HL-60 (cell line): ENCODE measurements around the gene C15orf61.
A peak's percentile ranks its signal among the peaks of the same experiment; 100 is the strongest.

Experiments used
- DNase-seq, 2 experiments: peaks; one replicate each; pipeline ENCODE4 v3.0.0-alpha.2; 2010 to 2020; ENCODE audit warnings: low read depth in 1 of 2, low spot score in 1 of 2
- H3K27ac ChIP-seq: fragments of 250-450 bp; sonication (Bioruptor Pico); replicated peaks from 2 replicates; pipeline ENCODE4 v1.5.1; 2020; ENCODE audit warnings: mild to moderate bottlenecking, moderate library complexity
- H3K27me3 ChIP-seq: fragments of 250-450 bp; sonication (Bioruptor Pico); 2 replicates; pipeline ENCODE4 v1.5.1; 2021; ENCODE audit warnings: mild to moderate bottlenecking, moderate library complexity; ENCODE audit not compliant: insufficient read depth, poor library complexity, severe bottlenecking
- H3K4me3 ChIP-seq: replicated peaks from 2 replicates; pipeline ENCODE4 v1.5.1; 2011; ENCODE audit warnings: mild to moderate bottlenecking, control low read depth, low read length; ENCODE audit not compliant: insufficient read depth
- GABPA ChIP-seq: IDR thresholded peaks from 2 replicates; pipeline ENCODE4 v1.6.1; 2012; ENCODE audit warnings: low read depth
- POLR2AphosphoS5 ChIP-seq: IDR thresholded peaks from 2 replicates; pipeline ENCODE4 v1.6.1; 2012; ENCODE audit warnings: low read depth
- SPI1 ChIP-seq: IDR thresholded peaks from 2 replicates; pipeline ENCODE4 v1.6.1; 2012; ENCODE audit warnings: low read depth, mild to moderate bottlenecking, borderline replicate concordance
- TF ChIP-seq, protein P1 (sequence below): IDR thresholded peaks from 2 replicates; pipeline ENCODE4 v1.6.1; 2012; ENCODE audit warnings: low read depth; ENCODE audit not compliant: insufficient replicate concordance
- TF ChIP-seq, protein P2 (sequence below): IDR thresholded peaks from one replicate; pipeline ENCODE4 v1.5.1; 2011; ENCODE audit warnings: low read length, control low read depth, inconsistent platforms; ENCODE audit not compliant: insufficient read depth

C15orf61 gene

DNA sequence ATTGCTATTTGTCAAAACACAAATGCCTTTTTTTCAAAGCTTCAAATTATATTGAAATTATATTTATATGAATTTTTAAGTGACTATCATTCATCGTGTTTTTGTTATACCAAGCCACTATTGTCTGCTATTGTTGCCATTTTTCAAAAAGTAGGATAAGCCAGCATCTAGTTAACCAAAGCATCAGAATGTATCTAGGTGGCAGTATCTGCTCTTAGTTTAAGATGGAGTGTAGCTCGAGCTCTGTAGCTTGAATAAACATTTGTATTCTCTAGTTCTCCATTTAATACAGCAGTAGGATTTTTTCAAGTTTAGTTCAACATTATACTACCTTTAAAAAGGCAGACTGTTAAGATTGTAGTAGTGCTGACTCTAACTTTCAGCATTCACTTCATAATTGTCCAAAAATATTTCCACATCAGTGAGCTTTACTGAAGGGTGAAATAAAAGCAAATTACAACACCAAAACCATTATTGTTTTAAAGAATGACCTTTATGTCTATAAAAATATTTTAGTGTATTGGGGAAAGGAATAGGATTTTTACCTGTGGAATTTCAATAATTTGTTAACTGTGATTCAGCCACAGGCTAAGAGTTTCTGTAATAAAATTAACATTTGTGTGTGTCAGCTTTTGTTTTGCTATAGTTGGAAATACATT, 19.6 kb upstream of the C15orf61 start:
- H3K27me3 ChIP-seq, result no peaks in the 10 kb centered on the region
- H3K27ac ChIP-seq, result no peak overlapping the region
- TF ChIP-seq, protein P1, sequence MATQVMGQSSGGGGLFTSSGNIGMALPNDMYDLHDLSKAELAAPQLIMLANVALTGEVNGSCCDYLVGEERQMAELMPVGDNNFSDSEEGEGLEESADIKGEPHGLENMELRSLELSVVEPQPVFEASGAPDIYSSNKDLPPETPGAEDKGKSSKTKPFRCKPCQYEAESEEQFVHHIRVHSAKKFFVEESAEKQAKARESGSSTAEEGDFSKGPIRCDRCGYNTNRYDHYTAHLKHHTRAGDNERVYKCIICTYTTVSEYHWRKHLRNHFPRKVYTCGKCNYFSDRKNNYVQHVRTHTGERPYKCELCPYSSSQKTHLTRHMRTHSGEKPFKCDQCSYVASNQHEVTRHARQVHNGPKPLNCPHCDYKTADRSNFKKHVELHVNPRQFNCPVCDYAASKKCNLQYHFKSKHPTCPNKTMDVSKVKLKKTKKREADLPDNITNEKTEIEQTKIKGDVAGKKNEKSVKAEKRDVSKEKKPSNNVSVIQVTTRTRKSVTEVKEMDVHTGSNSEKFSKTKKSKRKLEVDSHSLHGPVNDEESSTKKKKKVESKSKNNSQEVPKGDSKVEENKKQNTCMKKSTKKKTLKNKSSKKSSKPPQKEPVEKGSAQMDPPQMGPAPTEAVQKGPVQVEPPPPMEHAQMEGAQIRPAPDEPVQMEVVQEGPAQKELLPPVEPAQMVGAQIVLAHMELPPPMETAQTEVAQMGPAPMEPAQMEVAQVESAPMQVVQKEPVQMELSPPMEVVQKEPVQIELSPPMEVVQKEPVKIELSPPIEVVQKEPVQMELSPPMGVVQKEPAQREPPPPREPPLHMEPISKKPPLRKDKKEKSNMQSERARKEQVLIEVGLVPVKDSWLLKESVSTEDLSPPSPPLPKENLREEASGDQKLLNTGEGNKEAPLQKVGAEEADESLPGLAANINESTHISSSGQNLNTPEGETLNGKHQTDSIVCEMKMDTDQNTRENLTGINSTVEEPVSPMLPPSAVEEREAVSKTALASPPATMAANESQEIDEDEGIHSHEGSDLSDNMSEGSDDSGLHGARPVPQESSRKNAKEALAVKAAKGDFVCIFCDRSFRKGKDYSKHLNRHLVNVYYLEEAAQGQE, result no peak
- TF ChIP-seq POLR2AphosphoS5 (no peak), GABPA (no peak), SPI1 (no peak)
- TF ChIP-seq, protein P2, sequence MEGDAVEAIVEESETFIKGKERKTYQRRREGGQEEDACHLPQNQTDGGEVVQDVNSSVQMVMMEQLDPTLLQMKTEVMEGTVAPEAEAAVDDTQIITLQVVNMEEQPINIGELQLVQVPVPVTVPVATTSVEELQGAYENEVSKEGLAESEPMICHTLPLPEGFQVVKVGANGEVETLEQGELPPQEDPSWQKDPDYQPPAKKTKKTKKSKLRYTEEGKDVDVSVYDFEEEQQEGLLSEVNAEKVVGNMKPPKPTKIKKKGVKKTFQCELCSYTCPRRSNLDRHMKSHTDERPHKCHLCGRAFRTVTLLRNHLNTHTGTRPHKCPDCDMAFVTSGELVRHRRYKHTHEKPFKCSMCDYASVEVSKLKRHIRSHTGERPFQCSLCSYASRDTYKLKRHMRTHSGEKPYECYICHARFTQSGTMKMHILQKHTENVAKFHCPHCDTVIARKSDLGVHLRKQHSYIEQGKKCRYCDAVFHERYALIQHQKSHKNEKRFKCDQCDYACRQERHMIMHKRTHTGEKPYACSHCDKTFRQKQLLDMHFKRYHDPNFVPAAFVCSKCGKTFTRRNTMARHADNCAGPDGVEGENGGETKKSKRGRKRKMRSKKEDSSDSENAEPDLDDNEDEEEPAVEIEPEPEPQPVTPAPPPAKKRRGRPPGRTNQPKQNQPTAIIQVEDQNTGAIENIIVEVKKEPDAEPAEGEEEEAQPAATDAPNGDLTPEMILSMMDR, result no peak
- peak in 1 of 2 experiments; percentile 17 for DNase-seq
- H3K4me3 ChIP-seq, result no peak overlapping the region

DNA sequence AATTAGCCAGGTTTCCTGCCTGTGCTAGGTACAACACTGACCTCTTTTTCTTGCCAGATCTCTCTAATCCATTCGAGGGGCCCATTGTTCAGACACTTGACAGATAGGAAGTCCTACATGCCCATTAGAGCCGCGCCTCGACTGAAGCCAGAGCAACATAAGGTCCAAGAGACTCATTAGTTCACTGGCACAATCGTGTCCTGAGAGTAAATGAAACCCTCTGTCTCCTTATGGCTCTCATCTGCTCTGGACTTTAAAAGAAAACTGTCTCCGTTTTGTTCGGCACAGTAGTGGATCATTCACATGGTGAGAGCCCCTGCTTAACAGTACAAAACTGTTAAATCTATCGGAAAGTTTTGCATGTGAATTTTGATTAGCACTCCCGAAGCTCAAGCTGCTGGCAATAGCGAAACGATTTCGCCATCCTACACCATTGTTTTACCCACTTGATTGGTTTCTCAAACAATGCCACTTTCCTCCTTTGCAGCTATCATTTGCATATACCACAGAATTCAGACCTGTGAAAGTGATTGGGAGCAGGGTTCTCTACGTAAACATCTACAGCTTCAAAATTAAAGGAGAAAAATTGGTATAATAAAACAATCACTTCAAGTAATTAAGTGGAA, 19.0 kb upstream of the C15orf61 start:
- Histone ChIP-seq H3K27ac (no peak overlapping the region), H3K27me3 (no peaks in the 10 kb centered on the region)
- TF ChIP-seq GABPA, result no peak
- TF ChIP-seq SPI1, result no peak
- TF ChIP-seq POLR2AphosphoS5, result no peak
- TF ChIP-seq, protein P1, result no peak
- TF ChIP-seq, protein P2, result no peak

DNA sequence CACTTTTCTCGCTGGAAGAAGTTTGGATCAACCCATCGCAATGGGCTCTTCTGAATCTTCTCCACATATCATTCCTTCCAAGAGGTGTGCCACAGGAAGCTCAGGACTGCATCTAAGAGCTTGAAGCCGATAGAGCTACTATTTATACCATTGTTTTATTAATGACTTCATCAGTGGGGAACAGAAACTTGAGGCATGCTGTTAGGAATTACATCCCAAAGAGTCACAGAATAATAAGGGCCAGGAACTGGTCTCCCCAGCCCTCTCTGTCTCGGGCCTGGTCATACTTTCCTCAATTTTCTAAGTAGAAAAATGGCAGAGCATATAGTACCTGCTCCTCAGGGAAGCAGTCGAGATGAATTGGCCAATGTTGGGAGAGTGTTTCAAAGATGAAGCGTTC, 16.9 kb upstream of the C15orf61 start:
- DNase-seq, result no peak
- Histone ChIP-seq H3K27ac (no peak overlapping the region), H3K27me3 (no peaks in the 10 kb centered on the region), H3K4me3 (no peak overlapping the region)
- TF ChIP-seq, protein P1, result no peak
- TF ChIP-seq, protein P2, result no peak
- no peak for TF ChIP-seq GABPA
- no peak for TF ChIP-seq SPI1
- TF ChIP-seq POLR2AphosphoS5, result no peak

More for the DNA sequence above, 19.0 kb upstream of the C15orf61 start:
- DNase-seq, result peak in 1 of 2 experiments; percentile 5
- H3K4me3 ChIP-seq, result no peak overlapping the region
